Subcutaneous preadipocyte (primary cell): ENCODE measurements around the gene FGFRL1. TPM values are rescaled to one million over a fixed set of nuclear protein-coding genes. Genes with fewer than 3 reads are reported as not detected.

ENCODE experiments used
- total RNA-seq: library from RNA; depleted of rRNA; stranded (reverse); fragments of >200 nt; gene quantifications from 2 replicates; pipeline ENCODE4 v1.2.3, GENCODE V29; 2012

Gene FGFRL1
- total RNA-seq, result 9.9 and 12.5 TPM in 2 replicates

GRCh38 chr4:1011022-1011665 is at the start of gene FGFRL1:
FGFRL1 (plus strand) TSS chr4:1011626; CDS start chr4:1012486, 860 bp downstream.

GRCh38 chr4:973431-974397 is 37.7 kb upstream of the FGFRL1 start, which contains the start of gene DGKQ:
DGKQ (minus strand) TSS chr4:973569; CDS start chr4:973482, 87 bp downstream.

GRCh38 chr4:986879-987623 is 24.4 kb upstream of the FGFRL1 start, which contains the start of gene IDUA:
IDUA (plus strand) TSS chr4:987044; CDS start chr4:987085, 41 bp downstream.

GRCh38 chr4:993111-994029 is 18.1 kb upstream of the FGFRL1 start, which contains the start of gene SLC26A1:
SLC26A1 (minus strand) TSS chr4:993404; CDS start chr4:991703, 1,701 bp downstream.

Other genes with a start within 250 kb of the FGFRL1 start
- not detected in 2 replicates for gene CPLX1, start 185.5 kb upstream of the FGFRL1 start, total RNA-seq
- gene GAK, start 79.3 kb upstream of the FGFRL1 start, total RNA-seq, result 45.2 and 65.1 TPM in 2 replicates
- 10.0 and 16.9 TPM in 2 replicates for gene TMEM175, start 79.2 kb upstream of the FGFRL1 start, total RNA-seq
- 9.9 and 12.3 TPM in 2 replicates for gene DGKQ, start 38.1 kb upstream of the FGFRL1 start, total RNA-seq
- gene IDUA, start 24.6 kb upstream of the FGFRL1 start, total RNA-seq, result 15.6 and 24.3 TPM in 2 replicates
- under 0.01 TPM in 1 of 2 replicates, not detected in the other for gene SLC26A1, start 18.2 kb upstream of the FGFRL1 start, total RNA-seq
- gene RNF212, start 101.9 kb downstream of the FGFRL1 start, total RNA-seq, result 0.73 and 1.6 TPM in 2 replicates
- 267 and 392 TPM in 2 replicates for gene SPON2, start 161.0 kb downstream of the FGFRL1 start, total RNA-seq
- gene CTBP1, start 237.5 kb downstream of the FGFRL1 start, total RNA-seq, result 212 and 303 TPM in 2 replicates